ENCODE measurements around the gene BCL2L11. TPM values are rescaled to one million over a fixed set of nuclear protein-coding genes. Genes with fewer than 3 reads are reported as not detected.

The BCL2L11 gene
- total RNA-seq, 1 donor from 2014 or later = 13.8 TPM

GRCh38 chr2:111138839-111139238, 18.1 kb downstream of the BCL2L11 start:
- DNase-seq (ENCODE audit: low spot score) (no peak), ATAC-seq (no peak)
- intact Hi-C loops (cut with DNase I) = no loop called here

GRCh38 chr2:111139637-111140317, 19.1 kb downstream of the BCL2L11 start:
- no peak for DNase-seq (ENCODE audit: low spot score)
- no peak for ATAC-seq
- intact Hi-C loops (cut with DNase I) = no loop called here

GRCh38 chr2:111140815-111141214, 20.1 kb downstream of the BCL2L11 start:
- intact Hi-C loops (cut with DNase I) = no loop called here
- no peak for DNase-seq (ENCODE audit: low spot score)
- ATAC-seq = no peak

GRCh38 chr2:111142101-111142500, 21.4 kb downstream of the BCL2L11 start:
- intact Hi-C loops (cut with DNase I) = no loop called here
- no peak for ATAC-seq
- DNase-seq (ENCODE audit: low spot score) = no peak

GRCh38 chr2:111143107-111143842, 22.6 kb downstream of the BCL2L11 start:
- ATAC-seq (no peak), DNase-seq (ENCODE audit: low spot score) (no peak)
- intact Hi-C loops (cut with DNase I) = no loop called here

- DNase-seq (ENCODE audit: low spot score) = no peak
- no peak for ATAC-seq
- intact Hi-C loops (cut with DNase I) = no loop called here
These were observed 23.1 kb downstream of the BCL2L11 start for GRCh38 chr2:111143843-111144198.

GRCh38 chr2:111145103-111145760, 24.5 kb downstream of the BCL2L11 start:
- DNase-seq (ENCODE audit: low spot score) (no peak), ATAC-seq (no peak)
- intact Hi-C loops (cut with DNase I) = no loop called here

GRCh38 chr2:111145951-111146350, 25.2 kb downstream of the BCL2L11 start:
- ATAC-seq (no peak), DNase-seq (ENCODE audit: low spot score) (no peak)
- intact Hi-C loops (cut with DNase I) = no loop called here

GRCh38 chr2:111148225-111148873, 27.6 kb downstream of the BCL2L11 start:
- DNase-seq (ENCODE audit: low spot score) (no peak), ATAC-seq (no peak)
- intact Hi-C loops (cut with DNase I) = no loop called here

GRCh38 chr2:111148925-111149324, 28.2 kb downstream of the BCL2L11 start:
- intact Hi-C loops (cut with DNase I) = no loop called here
- DNase-seq (ENCODE audit: low spot score) (no peak), ATAC-seq (no peak)

GRCh38 chr2:111149882-111150455, 29.3 kb downstream of the BCL2L11 start:
- DNase-seq (ENCODE audit: low spot score) (no peak), ATAC-seq (no peak)
- intact Hi-C loops (cut with DNase I) = no loop called here

- intact Hi-C loops (cut with DNase I) = no loop called here
- ATAC-seq (no peak), DNase-seq (ENCODE audit: low spot score) (no peak)
These were observed 34.0 kb downstream of the BCL2L11 start for GRCh38 chr2:111154758-111155157.

GRCh38 chr2:111155610-111156009, 34.9 kb downstream of the BCL2L11 start:
- ATAC-seq (no peak), DNase-seq (ENCODE audit: low spot score) (no peak)
- intact Hi-C loops (cut with DNase I) = no loop called here

GRCh38 chr2:111156529-111156928, 35.8 kb downstream of the BCL2L11 start:
- DNase-seq (ENCODE audit: low spot score) (no peak), ATAC-seq (no peak)
- intact Hi-C loops (cut with DNase I) = no loop called here

- DNase-seq (ENCODE audit: low spot score) = no peak
- intact Hi-C loops (cut with DNase I) = no loop called here
- no peak for ATAC-seq
These were observed 36.5 kb downstream of the BCL2L11 start for GRCh38 chr2:111157071-111157661.

- intact Hi-C loops (cut with DNase I) = no loop called here
- ATAC-seq (no peak), DNase-seq (ENCODE audit: low spot score) (no peak)
These were observed 37.1 kb downstream of the BCL2L11 start for GRCh38 chr2:111157798-111158197.

- intact Hi-C loops (cut with DNase I) = no loop called here
- ATAC-seq (no peak), DNase-seq (ENCODE audit: low spot score) (no peak)
These were observed 38.9 kb downstream of the BCL2L11 start for GRCh38 chr2:111159641-111160040.

- ATAC-seq (no peak), DNase-seq (ENCODE audit: low spot score) (no peak)
- intact Hi-C loops (cut with DNase I) = no loop called here
These were observed 40.0 kb downstream of the BCL2L11 start for GRCh38 chr2:111160758-111161157.

GRCh38 chr2:111161971-111162370, 41.3 kb downstream of the BCL2L11 start:
- DNase-seq (ENCODE audit: low spot score) (no peak), ATAC-seq (no peak)
- intact Hi-C loops (cut with DNase I) = no loop called here

All from sciatic nerve (tissue), 2 donors.